ENCODE measurements around the gene NR2F1-AS1.

DNA sequence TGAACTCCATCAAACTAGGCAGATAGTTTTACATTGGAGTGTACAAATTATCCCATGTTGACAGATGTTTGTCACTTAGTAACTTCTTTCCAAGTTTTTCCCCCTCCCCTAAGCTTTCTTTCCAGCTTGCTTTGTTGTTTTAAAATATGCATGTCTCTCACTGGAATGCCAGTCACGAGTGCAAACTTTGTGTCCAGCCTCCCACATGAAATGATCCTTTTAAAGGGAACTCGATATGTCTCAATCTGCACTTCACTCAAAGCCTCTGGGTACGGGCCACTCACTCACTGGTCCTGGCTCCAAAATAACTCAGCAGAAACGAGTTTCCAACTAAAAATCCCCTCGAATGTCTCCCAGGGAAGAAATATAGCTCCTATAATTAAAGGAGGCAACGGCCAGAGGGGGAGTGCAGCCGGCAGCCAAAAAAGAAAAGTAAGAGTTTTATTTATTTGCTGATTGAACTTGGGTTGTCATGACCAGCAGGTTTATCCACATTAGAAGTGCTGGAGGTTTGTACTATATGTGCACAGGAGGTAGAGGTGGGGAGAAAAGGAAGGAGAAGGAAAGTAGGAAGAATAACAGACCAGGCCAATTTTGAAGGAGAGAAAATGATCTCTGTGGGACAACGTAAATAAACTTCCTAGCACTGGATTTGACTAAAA, 19.5 kb upstream of the NR2F1-AS1 start:
- TF ChIP-seq, protein P1, sequence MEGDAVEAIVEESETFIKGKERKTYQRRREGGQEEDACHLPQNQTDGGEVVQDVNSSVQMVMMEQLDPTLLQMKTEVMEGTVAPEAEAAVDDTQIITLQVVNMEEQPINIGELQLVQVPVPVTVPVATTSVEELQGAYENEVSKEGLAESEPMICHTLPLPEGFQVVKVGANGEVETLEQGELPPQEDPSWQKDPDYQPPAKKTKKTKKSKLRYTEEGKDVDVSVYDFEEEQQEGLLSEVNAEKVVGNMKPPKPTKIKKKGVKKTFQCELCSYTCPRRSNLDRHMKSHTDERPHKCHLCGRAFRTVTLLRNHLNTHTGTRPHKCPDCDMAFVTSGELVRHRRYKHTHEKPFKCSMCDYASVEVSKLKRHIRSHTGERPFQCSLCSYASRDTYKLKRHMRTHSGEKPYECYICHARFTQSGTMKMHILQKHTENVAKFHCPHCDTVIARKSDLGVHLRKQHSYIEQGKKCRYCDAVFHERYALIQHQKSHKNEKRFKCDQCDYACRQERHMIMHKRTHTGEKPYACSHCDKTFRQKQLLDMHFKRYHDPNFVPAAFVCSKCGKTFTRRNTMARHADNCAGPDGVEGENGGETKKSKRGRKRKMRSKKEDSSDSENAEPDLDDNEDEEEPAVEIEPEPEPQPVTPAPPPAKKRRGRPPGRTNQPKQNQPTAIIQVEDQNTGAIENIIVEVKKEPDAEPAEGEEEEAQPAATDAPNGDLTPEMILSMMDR (IDR thresholded peaks at IDR 0.05), result no peak
- no peak for TF ChIP-seq POLR2A (IDR thresholded peaks at IDR 0.05)
